Keratinocyte (primary cell): ENCODE results near the gene CAMP. TPM values are rescaled to one million over a fixed set of nuclear protein-coding genes. Genes with fewer than 3 reads are reported as not detected.

Experiments
- DNase-seq: peaks from one replicate; pipeline ENCODE4 v3.0.0-alpha.2; 2011; ENCODE audit warnings: low read depth, missing footprints, low spot score
- FAIRE-seq: peaks from 2 replicates; lab custom pipeline; 2011; peaks lifted over from hg19 to GRCh38; lab: Jason Lieb, UNC
- H2AFZ ChIP-seq: 2 replicates; pipeline ENCODE4 v1.6.0; 2012; ENCODE audit warnings: low read length, control low read depth, inconsistent platforms; ENCODE audit not compliant: control insufficient read depth
- H3K27ac ChIP-seq: 2 replicates; pipeline ENCODE4 v1.5.1; 2011; ENCODE audit warnings: low read length; ENCODE audit not compliant: control insufficient read depth, insufficient read depth
- H3K27me3 ChIP-seq: 3 replicates; pipeline ENCODE4 v1.6.0; 2011; ENCODE audit warnings: low read length; ENCODE audit not compliant: control insufficient read depth, insufficient read depth; ENCODE audit errors: extremely low read depth
- H3K36me3 ChIP-seq, 2 experiments: 2 replicates in 1 of 2; 3 replicates in 1 of 2; pipeline ENCODE4 v1.5.1; 2011; ENCODE audit warnings: low read length in 2 of 2, mild to moderate bottlenecking in 1 of 2; ENCODE audit not compliant: control insufficient read depth in 2 of 2, insufficient read depth in 2 of 2; ENCODE audit errors: extremely low read depth in 1 of 2
- H3K4me1 ChIP-seq: 3 replicates; pipeline ENCODE4 v1.5.1; 2011; ENCODE audit warnings: low read length; ENCODE audit not compliant: control insufficient read depth, insufficient read depth; ENCODE audit errors: extremely low read depth
- H3K4me2 ChIP-seq: 3 replicates; pipeline ENCODE4 v1.6.0; 2011; ENCODE audit warnings: low read depth, low read length; ENCODE audit not compliant: control insufficient read depth, insufficient read depth; ENCODE audit errors: extremely low read depth
- H3K4me3 ChIP-seq, 3 experiments: fragments of 200-600 bp in 1 of 3; sonication (generic) in 1 of 3; 2 replicates in 2 of 3; 3 replicates in 1 of 3; pipeline ENCODE4 v1.5.1; 2011 to 2016; ENCODE audit warnings: low read length in 3 of 3, mild to moderate bottlenecking in 3 of 3, control low read depth in 2 of 3, inconsistent platforms in 1 of 3, low read depth in 1 of 3, mixed read lengths in 1 of 3, mixed run types in 1 of 3, moderate library complexity in 1 of 3; ENCODE audit not compliant: control insufficient read depth in 2 of 3, insufficient read depth in 2 of 3; ENCODE audit errors: extremely low read depth in 1 of 3
- H3K79me2 ChIP-seq: 2 replicates; pipeline ENCODE4 v1.6.0; 2012; ENCODE audit warnings: low read length; ENCODE audit not compliant: control insufficient read depth, insufficient read depth
- H3K9ac ChIP-seq: 3 replicates; pipeline ENCODE4 v1.6.0; 2011; ENCODE audit warnings: low read length; ENCODE audit not compliant: control insufficient read depth, insufficient read depth; ENCODE audit errors: extremely low read depth
- H3K9me1 ChIP-seq: 3 replicates; pipeline ENCODE4 v1.6.0; 2011; ENCODE audit warnings: low read length; ENCODE audit not compliant: control insufficient read depth, insufficient read depth; ENCODE audit errors: extremely low read depth
- H3K9me3 ChIP-seq: 2 replicates; pipeline ENCODE4 v1.5.1; 2012; ENCODE audit warnings: low read depth, low read length; ENCODE audit not compliant: control insufficient read depth
- H4K20me1 ChIP-seq: 3 replicates; pipeline ENCODE4 v1.6.0; 2011; ENCODE audit warnings: low read length; ENCODE audit not compliant: control insufficient read depth, insufficient read depth; ENCODE audit errors: extremely low read depth
- EZH2 ChIP-seq: IDR thresholded peaks from one replicate; pipeline ENCODE4 v1.6.1; 2012; ENCODE audit warnings: inconsistent platforms, mild to moderate bottlenecking, low read length, moderate library complexity
- dilution Hi-C: fragments of 300-500 bp; cut with MboI; formaldehyde crosslinking; loops from one replicate; pipeline ENCODE4 v1.7.0; 2020; ENCODE audit warnings: low sequenced_read_pairs; ENCODE audit not compliant: extremely low pct_ligation_motif_present
- polyA plus RNA-seq, 5 experiments: library from polyadenylated mRNA; depleted of rRNA in 3 of 5; stranded (reverse) in 3 of 5; stranded (forward) in 1 of 5; unstranded in 1 of 5; fragments of >200 nt; gene quantifications; 1 replicate in 1 of 5; 2 replicates in 3 of 5; 3 replicates in 1 of 5; pipeline versions ENCODE4 v1.2.1 to v1.2.3, GENCODE V29; 2011 to 2012; ENCODE audit warnings: missing spikeins in 2 of 5, low read depth in 1 of 5, low replicate concordance in 1 of 5
- TF ChIP-seq, protein P1 (sequence below), 3 experiments: IDR thresholded peaks in 1 of 3; conservative IDR thresholded peaks in 1 of 3; optimal IDR thresholded peaks in 1 of 3; 2 replicates in 2 of 3; 3 replicates in 1 of 3; pipeline versions ENCODE3 to v1.5.1; 2011; ENCODE audit warnings: low read length in 3 of 3, mild to moderate bottlenecking in 3 of 3, moderate library complexity in 2 of 3, control low read depth in 1 of 3, inconsistent platforms in 1 of 3; ENCODE audit not compliant: insufficient read depth in 2 of 3; ENCODE audit errors: extremely low read depth in 1 of 3

CAMP gene
- polyA plus RNA-seq, 1 donor (not counting 4 experiments of a cell fraction or from before 2014, with no cell fraction given) = 0.66 TPM

DNA sequence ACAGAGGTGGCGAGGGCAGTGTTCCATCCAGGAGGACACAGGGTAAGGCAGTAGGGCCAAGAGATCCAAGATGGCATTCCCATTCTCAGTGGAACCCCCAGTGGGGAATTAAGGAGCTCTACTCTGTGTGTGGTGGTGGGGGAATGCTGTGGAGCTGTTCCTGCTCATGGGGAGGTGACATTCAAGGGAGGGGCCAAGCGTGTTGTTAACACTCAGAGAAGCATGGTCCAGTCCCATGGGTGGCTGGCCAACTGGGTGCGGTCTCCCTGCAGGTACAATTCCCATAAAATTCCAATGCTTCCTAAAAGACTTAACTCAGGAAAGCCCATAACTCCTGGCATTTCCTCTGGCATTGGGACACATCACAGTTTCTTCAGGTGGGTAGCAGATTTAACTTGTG lies 2.3 kb downstream of the CAMP start:
- TF ChIP-seq EZH2 = no peak
- TF ChIP-seq, protein P1, sequence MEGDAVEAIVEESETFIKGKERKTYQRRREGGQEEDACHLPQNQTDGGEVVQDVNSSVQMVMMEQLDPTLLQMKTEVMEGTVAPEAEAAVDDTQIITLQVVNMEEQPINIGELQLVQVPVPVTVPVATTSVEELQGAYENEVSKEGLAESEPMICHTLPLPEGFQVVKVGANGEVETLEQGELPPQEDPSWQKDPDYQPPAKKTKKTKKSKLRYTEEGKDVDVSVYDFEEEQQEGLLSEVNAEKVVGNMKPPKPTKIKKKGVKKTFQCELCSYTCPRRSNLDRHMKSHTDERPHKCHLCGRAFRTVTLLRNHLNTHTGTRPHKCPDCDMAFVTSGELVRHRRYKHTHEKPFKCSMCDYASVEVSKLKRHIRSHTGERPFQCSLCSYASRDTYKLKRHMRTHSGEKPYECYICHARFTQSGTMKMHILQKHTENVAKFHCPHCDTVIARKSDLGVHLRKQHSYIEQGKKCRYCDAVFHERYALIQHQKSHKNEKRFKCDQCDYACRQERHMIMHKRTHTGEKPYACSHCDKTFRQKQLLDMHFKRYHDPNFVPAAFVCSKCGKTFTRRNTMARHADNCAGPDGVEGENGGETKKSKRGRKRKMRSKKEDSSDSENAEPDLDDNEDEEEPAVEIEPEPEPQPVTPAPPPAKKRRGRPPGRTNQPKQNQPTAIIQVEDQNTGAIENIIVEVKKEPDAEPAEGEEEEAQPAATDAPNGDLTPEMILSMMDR (optimal IDR thresholded peaks at IDR 0.05 in 1 of 3, IDR thresholded peaks at IDR 0.05 in 1 of 3, conservative IDR thresholded peaks at IDR 0.05 in 1 of 3; ENCODE audit: extremely low read depth in 1 of 3, insufficient read depth in 2 of 3, low read length in 3 of 3) = no peak
- no peak overlapping the region for H3K27ac ChIP-seq
- H3K9me3 ChIP-seq = no peaks in the 10 kb centered on the region
- H4K20me1 ChIP-seq = no peaks in the 10 kb centered on the region
- peaks cover 2% of the 10 kb centered on the region for H3K9me1 ChIP-seq
- H3K27me3 ChIP-seq = no peaks in the 10 kb centered on the region
- no peak for DNase-seq
- H3K36me3 ChIP-seq = no peaks in the 10 kb centered on the region
- dilution Hi-C loops = no loop called here
- H3K4me1 ChIP-seq = peaks cover 18% of the 10 kb centered on the region
- no peak overlapping the region for H3K4me3 ChIP-seq
- no peak overlapping the region for H3K9ac ChIP-seq
- no peaks in the 10 kb centered on the region for H3K79me2 ChIP-seq
- no peak overlapping the region for H2AFZ ChIP-seq
- no peak overlapping the region for H3K4me2 ChIP-seq
- no peak for FAIRE-seq

- no peaks in the 10 kb centered on the region for H4K20me1 ChIP-seq
- no peaks in the 10 kb centered on the region for H3K9me3 ChIP-seq
- no peak overlapping the region for H3K4me2 ChIP-seq
- peaks cover 2% of the 10 kb centered on the region for H3K9me1 ChIP-seq
- H3K36me3 ChIP-seq = no peaks in the 10 kb centered on the region
- no peaks in the 10 kb centered on the region for H3K27me3 ChIP-seq
- no peak overlapping the region for H2AFZ ChIP-seq
- no peak for DNase-seq
- TF ChIP-seq EZH2 = no peak
- no peak overlapping the region for H3K9ac ChIP-seq
- dilution Hi-C loops = no loop called here
- peaks cover 18% of the 10 kb centered on the region for H3K4me1 ChIP-seq
- no peak overlapping the region for H3K27ac ChIP-seq
- H3K79me2 ChIP-seq = no peaks in the 10 kb centered on the region
- FAIRE-seq = no peak
- no peak overlapping the region for H3K4me3 ChIP-seq
Measured at GRCh38 chr3:48226939-48227338, 3.6 kb downstream of the CAMP start.

GRCh38 chr3:48232232-48232631 lies 8.9 kb downstream of the CAMP start:
- peaks cover 3% of the 10 kb centered on the region for H3K4me1 ChIP-seq
- H3K27ac ChIP-seq = no peak overlapping the region
- no peak for TF ChIP-seq EZH2
- no peak overlapping the region for H2AFZ ChIP-seq
- no peaks in the 10 kb centered on the region for H3K9me3 ChIP-seq
- no peak overlapping the region for H3K4me2 ChIP-seq
- no peak overlapping the region for H3K9ac ChIP-seq
- H3K4me3 ChIP-seq = no peak overlapping the region
- no peaks in the 10 kb centered on the region for H4K20me1 ChIP-seq
- FAIRE-seq (no peak), DNase-seq (no peak)
- no peaks in the 10 kb centered on the region for H3K36me3 ChIP-seq
- no peaks in the 10 kb centered on the region for H3K79me2 ChIP-seq
- H3K9me1 ChIP-seq = no peaks in the 10 kb centered on the region
- H3K27me3 ChIP-seq = no peaks in the 10 kb centered on the region
- dilution Hi-C loops = no loop called here
